ENCODE results near the gene HADHA.

- TF ChIP-seq CTCF (IDR thresholded peaks at IDR 0.05) = no peak
- TF ChIP-seq POLR2A (IDR thresholded peaks at IDR 0.05) = no peak
Observed at GRCh38 chr2:26172189-26172870, 72.1 kb downstream of the HADHA start.
